Jurkat, Clone E6-1 (cell line): ENCODE measurements around the gene TRIM71.
"Not testable (repeated sequence)": the region's sequence is repeated elsewhere in the genome, so short reads cannot be mapped to it uniquely, and the experiment has no call there.

ENCODE experiments used
- DNase-seq: peaks from one replicate; pipeline ENCODE4 v3.0.0-alpha.2; 2011; ENCODE audit warnings: low read depth, low spot score
- H3K4me3 ChIP-seq: 2 replicates; pipeline ENCODE4 v1.5.1; 2011; ENCODE audit warnings: mild to moderate bottlenecking, low read length, control low read depth, moderate library complexity

The TRIM71 gene

GRCh38 chr3:32901005-32901932 is 83.5 kb downstream of the TRIM71 start:
- no peak overlapping the region for H3K4me3 ChIP-seq
- no peak for DNase-seq

- H3K4me3 ChIP-seq: not testable (repeated sequence)
Observed at GRCh38 chr3:32902887-32903371, 85.1 kb downstream of the TRIM71 start.

DNA sequence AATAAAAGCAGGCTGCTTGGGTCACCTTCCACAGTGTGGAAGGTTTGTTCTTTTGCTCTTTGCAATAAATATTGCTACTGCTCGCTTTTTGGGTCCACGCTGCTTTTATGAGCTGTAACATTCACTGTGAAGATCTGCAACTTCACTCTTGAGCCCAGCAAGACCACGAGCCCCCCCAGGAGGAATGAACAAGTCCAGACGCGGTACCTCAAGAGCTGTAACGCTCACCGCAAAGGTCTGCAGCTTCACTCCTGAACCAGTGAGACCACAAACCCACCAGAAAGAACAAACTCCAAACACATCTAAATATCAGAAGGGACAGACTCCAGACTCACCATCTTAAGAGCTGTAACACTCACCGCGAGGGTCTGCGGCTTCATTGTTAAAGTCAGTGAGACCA is 86.2 kb downstream of the TRIM71 start:
- DNase-seq: no peak

More at GRCh38 chr3:32902887-32903371, 85.1 kb downstream of the TRIM71 start:
- DNase-seq: not testable (repeated sequence)

GRCh38 chr3:32909999-32910398 is 92.2 kb downstream of the TRIM71 start:
- no peak overlapping the region for H3K4me3 ChIP-seq
- no peak for DNase-seq

More for the DNA sequence above, 86.2 kb downstream of the TRIM71 start:
- no peak overlapping the region for H3K4me3 ChIP-seq

DNA sequence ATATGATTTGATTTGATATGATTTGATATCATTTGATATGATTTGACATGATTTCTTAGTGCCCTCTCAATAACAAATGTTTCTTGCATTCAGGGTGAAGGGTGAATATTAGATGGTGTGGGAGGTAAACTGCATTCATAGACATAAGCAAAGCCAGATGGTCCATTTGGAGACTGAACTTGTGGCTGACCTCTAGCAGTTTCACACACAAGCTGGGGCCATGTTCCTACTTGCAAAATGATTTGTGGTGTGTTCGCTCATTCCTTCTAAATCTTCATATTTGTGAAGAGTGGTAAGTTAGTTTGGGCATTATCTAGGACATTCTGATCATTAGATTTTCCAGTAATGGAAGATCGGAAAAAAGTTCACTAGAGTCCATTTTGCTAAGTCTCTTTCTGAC is 93.2 kb downstream of the TRIM71 start:
- DNase-seq: no peak
- H3K4me3 ChIP-seq: no peak overlapping the region

DNA sequence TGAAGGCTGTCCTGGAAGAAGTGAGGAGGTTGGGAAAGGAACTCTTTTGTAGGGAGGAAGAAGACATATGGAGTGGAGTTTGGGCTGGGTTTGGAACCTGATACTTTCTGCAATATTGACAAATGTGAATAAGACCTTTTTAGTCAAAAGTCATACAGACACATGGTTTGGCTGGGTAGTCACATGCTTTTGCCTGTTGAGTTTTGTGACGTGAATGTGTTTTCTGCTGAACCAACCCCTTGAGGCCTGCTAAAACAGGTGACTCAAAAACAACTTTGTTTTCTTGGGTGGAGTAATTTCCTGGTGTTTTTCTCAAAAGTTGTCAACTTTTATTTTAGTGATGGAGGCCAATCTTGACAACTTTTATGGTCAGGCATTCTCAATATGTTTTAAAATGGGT is 94.2 kb downstream of the TRIM71 start:
- no peak overlapping the region for H3K4me3 ChIP-seq
- DNase-seq: no peak

- DNase-seq: no peak
- no peak overlapping the region for H3K4me3 ChIP-seq
Observed at GRCh38 chr3:32913790-32914446, 96.1 kb downstream of the TRIM71 start.

DNA sequence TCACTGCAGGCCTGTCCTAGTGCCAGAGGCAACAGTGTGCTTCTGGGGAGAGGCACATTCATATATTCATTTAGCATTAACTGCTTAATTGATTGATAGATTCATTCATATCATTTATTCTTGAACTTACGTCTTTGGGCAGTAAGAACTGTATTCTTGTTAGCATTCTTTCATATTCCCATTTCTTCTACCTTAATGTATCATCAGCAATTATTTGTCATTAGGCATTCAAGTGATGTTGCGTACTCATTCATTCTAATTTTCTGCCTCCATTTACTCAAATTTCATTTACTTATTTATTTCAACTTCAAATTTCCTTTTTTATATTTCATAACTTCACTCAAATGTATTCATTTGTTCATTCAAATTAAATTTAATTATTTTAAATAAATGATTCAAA is 102.1 kb downstream of the TRIM71 start:
- H3K4me3 ChIP-seq: no peak overlapping the region
- DNase-seq: no peak

DNA sequence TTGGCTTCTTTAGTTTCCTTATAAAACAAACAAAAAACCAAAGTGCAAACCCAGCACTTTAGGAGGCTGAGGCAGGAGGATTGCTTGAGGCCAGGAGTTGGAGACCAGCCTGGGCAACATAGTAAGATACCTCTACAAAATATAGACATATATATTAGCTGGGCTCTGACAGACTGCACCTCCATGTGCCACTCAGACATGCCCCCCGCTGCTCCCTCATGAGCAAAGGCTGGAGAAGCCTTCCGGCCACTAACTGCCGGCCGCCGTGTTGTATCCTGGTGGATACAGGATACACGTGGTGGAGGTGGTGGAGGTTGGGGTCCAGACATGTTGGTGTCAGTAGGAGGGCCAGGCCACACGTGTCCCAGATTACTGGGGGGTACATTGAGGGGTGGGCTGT is 104.3 kb downstream of the TRIM71 start:
- no peak overlapping the region for H3K4me3 ChIP-seq
- DNase-seq: no peak

DNA sequence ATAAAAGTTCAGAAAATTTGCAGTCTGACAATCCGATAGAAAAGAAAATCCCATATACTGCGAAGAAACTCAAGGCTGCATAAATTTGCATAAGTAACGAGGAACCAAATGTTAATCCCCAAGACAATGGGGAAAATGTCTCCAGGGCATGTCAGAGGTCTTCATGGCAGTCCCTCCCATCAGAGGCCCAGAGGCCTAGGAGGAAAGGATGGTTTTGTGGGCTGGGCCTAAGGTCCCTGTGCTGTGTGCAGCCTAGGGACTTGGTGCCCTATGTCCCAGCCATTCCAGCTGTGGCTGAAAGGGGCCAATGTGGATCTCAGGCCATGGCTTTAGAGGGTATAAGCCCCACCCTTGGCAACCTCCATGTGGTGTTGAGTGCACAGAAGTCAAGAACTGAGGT is 112.4 kb downstream of the TRIM71 start:
- H3K4me3 ChIP-seq: no peak overlapping the region

GRCh38 chr3:32931273-32931672 is 113.5 kb downstream of the TRIM71 start:
- H3K4me3 ChIP-seq, DNase-seq: not testable (repeated sequence)

More for the DNA sequence above, 112.4 kb downstream of the TRIM71 start:
- no peak for DNase-seq

DNA sequence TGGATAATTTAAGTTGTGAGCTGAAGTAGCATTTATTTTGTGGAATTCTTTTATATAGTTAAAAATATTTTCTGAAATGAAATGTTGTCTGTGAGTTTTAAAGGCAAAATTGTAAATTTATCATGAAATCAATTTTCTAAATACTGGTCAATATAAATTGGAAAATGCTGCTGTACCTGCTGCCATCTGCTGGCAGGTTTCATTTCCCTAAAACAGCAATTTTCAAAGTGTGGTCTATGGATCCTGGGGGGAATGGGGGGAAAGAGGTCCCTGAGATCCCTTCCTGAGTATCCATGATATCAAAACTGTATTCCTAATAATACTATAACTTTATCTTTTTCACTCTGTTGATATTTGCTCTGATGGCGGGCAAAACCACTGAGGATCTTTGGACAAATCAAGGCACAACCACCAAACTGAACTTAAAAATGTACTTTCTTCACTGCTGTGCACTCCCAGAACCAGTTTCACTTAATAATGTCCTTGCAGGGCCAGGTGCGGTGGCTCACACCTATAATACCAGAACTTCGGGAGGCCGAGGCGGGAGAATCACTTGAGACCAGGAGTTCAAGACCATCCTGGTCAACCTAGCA is 116.4 kb downstream of the TRIM71 start:
- no peak overlapping the region for H3K4me3 ChIP-seq
- DNase-seq: no peak

DNA sequence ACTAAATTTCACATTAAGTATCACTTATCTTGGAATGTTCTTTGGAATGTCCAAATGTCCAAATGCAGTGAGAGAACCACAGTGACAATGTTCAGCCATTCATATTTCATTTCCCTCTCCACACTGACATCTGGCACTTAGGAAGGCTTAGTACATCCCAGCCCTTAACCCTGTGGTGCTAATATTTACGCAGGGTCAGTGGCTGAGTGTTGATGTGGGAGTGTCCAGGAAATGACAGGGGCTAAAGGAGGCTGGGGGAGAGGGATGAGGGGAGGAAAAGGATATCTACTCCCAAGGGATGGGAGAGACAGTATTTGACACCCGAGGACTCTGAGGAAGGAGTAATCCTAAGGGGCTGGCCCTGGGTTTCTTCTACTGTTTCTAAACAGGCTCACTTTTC is 119.5 kb downstream of the TRIM71 start:
- no peak overlapping the region for H3K4me3 ChIP-seq
- no peak for DNase-seq

DNA sequence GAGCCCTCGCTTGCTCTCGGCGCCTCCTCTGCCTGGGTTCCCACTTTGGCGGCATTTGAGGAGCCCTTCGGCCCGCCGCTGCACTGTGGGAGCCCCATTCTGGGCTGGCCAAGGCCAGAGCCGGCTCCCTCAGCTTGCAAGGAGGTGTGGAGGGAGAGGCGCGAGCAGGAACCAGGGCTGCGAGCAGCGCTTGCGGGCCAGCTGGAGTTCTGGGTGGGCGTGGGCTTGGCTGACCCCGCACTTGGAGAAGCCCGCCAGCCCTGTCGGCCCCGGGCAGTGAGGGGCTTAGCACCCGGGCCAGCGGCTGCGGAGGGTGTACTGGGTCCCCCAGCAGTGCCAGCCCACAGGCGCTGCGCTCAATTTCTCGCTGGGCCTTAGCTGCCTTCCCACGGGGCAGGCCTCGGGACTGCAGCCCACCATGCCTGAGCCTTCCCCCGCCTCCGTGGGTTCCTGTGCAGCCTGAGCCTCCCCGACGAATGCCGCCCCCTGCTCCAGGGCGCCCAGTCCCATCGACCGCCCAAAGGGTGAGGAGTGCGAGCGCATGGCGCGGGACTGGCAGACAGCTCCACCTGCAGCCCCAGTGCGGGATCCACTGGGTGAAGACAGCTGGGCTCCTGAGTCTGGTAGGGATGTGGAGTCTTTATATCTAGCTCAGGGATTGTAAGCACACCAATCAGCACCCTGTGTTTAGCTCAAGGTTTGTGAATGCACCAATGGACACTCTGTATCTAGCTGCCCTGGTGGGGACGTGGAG is 121.9 kb downstream of the TRIM71 start:
- not testable (repeated sequence) for DNase-seq

DNA sequence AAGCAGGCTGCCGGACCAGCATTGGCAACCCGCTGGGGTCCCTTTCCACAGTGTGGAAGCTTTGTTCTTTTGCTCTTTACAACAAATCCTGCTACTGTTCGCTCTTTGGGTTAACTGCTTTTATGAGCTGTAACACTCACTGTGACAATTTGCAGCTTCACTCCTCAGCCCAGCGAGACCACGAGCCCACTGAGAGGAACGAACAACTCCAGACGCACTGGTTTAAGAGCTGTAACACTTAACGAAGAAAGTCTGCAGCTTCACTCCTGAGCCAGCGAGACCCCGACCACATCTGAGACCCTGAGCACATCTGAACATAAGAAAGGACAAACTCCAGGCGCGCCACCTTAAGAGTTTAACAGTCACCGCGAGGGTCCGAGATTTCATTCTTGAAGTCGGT is 122.9 kb downstream of the TRIM71 start:
- no peak overlapping the region for H3K4me3 ChIP-seq
- DNase-seq: no peak

More for the DNA sequence above, 121.9 kb downstream of the TRIM71 start:
- not testable (repeated sequence) for H3K4me3 ChIP-seq

DNA sequence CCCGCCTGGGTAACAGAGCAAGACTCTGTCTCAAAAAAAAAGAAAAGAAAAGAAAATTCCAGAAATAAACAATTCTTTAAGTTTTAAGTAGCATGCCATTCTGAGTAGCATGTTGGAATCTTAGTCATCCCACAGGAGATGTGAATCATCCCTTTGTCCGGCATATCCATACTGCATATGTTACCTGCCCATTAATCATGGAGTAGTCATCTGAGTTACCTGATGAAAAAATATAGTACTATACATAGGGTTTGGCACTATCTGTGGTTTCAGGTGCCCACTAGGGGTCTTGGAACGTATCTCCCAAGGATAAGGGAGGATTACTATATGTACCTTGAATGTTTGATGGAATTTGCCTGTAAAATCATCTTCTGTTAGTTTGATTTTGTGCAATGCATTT is 127.3 kb downstream of the TRIM71 start:
- DNase-seq: no peak
- no peak overlapping the region for H3K4me3 ChIP-seq

- H3K4me3 ChIP-seq, DNase-seq: not testable (repeated sequence)
Observed at GRCh38 chr3:32945598-32945997, 127.8 kb downstream of the TRIM71 start.

DNA sequence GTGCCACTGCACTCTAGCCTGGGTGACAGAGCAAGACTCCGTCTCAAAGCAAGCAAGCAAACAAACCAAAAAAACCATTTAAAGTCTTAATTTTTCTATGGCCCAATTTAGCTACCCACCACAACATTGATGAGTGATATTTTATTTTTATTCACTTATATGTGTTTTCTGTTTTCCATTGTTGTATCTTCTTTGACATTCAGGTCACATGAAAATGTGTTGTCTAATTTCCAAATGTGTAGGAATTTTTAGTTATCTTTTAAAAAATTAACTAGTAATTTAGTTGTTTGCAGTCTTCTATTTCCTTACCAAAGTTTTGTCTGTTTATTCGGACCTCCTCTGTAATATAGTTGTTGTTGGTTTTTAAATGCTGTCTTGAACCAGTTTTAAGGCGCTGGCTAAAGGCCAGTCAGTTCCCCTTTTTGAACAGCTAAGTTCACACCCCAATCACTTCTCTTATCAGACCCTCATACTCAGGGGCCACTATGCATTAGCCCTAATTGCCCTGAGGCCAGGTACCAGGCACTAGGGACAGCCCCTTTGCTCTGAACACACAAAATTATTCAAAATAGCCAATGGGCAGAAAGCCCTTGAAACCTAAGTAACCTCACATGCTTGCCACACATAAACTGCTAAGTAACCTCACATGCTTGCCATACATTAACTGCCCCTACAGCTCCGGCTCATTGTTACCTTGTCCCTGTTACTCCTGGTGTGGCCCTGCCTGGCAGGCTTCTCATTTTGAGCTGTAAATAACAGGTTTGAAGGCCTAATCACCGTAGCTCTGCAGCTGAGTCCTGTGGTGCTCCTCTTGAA is 129.4 kb downstream of the TRIM71 start:
- DNase-seq: no peak
- H3K4me3 ChIP-seq: no peak overlapping the region
